Measurements from ENCODE around the gene S1PR4. TPM values are rescaled to one million over a fixed set of nuclear protein-coding genes. Genes with fewer than 3 reads are reported as not detected.

S1PR4 gene
- total and polyA plus RNA-seq, 2 of the 13 experiments (the other 11 are each of a cell fraction or from before 2014, with no cell fraction given), result 0.07 to 0.09 TPM

- TF ChIP-seq ZNF609 (CRISPR knock-in tag; IDR thresholded peaks at IDR 0.05; ENCODE audit: borderline replicate concordance) (no peak), ZNF501 (CRISPR knock-in tag; IDR thresholded peaks at IDR 0.05) (peak; percentile 50), REPIN1 (CRISPR knock-in tag; IDR thresholded peaks at IDR 0.05; ENCODE audit: borderline replicate concordance, low read depth) (no peak), SAFB2 (CRISPR knock-in tag; IDR thresholded peaks at IDR 0.05; ENCODE audit: borderline replicate concordance, low read depth) (no peak), ZNF75D (CRISPR knock-in tag; IDR thresholded peaks at IDR 0.05; ENCODE audit: borderline replicate concordance) (no peak), STAG1 (CRISPR knock-in tag; IDR thresholded peaks at IDR 0.05) (peak; percentile 89), ZNF451 (CRISPR knock-in tag; IDR thresholded peaks at IDR 0.05) (no peak), ZNF567 (CRISPR knock-in tag; IDR thresholded peaks at IDR 0.05; ENCODE audit: borderline replicate concordance) (0 out of 2 replicates have a peak, but pooled peaks have one; percentile 24), FOSL2 (CRISPR knock-in tag; IDR thresholded peaks at IDR 0.05) (peak; percentile 31; the same call in 1 of the 2 replicates), ZNF331 (CRISPR knock-in tag; IDR thresholded peaks at IDR 0.05) (no peak), CTCF (CRISPR knock-in tag; IDR thresholded peaks at IDR 0.05) (peak; percentile 94), RAD21 (CRISPR knock-in tag; IDR thresholded peaks at IDR 0.05) (peak; percentile 84)
- TF ChIP-seq, protein P1, sequence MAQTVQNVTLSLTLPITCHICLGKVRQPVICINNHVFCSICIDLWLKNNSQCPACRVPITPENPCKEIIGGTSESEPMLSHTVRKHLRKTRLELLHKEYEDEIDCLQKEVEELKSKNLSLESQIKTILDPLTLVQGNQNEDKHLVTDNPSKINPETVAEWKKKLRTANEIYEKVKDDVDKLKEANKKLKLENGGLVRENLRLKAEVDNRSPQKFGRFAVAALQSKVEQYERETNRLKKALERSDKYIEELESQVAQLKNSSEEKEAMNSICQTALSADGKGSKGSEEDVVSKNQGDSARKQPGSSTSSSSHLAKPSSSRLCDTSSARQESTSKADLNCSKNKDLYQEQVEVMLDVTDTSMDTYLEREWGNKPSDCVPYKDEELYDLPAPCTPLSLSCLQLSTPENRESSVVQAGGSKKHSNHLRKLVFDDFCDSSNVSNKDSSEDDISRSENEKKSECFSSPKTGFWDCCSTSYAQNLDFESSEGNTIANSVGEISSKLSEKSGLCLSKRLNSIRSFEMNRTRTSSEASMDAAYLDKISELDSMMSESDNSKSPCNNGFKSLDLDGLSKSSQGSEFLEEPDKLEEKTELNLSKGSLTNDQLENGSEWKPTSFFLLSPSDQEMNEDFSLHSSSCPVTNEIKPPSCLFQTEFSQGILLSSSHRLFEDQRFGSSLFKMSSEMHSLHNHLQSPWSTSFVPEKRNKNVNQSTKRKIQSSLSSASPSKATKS (CRISPR knock-in tag; IDR thresholded peaks at IDR 0.05), result no peak
- TF ChIP-seq, protein P2, sequence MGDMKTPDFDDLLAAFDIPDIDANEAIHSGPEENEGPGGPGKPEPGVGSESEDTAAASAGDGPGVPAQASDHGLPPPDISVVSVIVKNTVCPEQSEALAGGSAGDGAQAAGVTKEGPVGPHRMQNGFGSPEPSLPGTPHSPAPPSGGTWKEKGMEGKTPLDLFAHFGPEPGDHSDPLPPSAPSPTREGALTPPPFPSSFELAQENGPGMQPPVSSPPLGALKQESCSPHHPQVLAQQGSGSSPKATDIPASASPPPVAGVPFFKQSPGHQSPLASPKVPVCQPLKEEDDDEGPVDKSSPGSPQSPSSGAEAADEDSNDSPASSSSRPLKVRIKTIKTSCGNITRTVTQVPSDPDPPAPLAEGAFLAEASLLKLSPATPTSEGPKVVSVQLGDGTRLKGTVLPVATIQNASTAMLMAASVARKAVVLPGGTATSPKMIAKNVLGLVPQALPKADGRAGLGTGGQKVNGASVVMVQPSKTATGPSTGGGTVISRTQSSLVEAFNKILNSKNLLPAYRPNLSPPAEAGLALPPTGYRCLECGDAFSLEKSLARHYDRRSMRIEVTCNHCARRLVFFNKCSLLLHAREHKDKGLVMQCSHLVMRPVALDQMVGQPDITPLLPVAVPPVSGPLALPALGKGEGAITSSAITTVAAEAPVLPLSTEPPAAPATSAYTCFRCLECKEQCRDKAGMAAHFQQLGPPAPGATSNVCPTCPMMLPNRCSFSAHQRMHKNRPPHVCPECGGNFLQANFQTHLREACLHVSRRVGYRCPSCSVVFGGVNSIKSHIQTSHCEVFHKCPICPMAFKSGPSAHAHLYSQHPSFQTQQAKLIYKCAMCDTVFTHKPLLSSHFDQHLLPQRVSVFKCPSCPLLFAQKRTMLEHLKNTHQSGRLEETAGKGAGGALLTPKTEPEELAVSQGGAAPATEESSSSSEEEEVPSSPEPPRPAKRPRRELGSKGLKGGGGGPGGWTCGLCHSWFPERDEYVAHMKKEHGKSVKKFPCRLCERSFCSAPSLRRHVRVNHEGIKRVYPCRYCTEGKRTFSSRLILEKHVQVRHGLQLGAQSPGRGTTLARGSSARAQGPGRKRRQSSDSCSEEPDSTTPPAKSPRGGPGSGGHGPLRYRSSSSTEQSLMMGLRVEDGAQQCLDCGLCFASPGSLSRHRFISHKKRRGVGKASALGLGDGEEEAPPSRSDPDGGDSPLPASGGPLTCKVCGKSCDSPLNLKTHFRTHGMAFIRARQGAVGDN (CRISPR knock-in tag; IDR thresholded peaks at IDR 0.05), result peak; percentile 29; the same call in 1 of the 2 replicates
Observed at GRCh38 chr19:3163230-3163886, 15.2 kb upstream of the S1PR4 start (continued).

Data from HepG2 (cell line).